Natural killer cell (primary cell): Measurements from ENCODE around the gene C8B. TPM values are rescaled to one million over a fixed set of nuclear protein-coding genes. Genes with fewer than 3 reads are reported as not detected.

ENCODE experiments used
- ATAC-seq, 3 donors: fragments of 150-1000 bp in 2 of 3; fragments of 200-7000 bp in 1 of 3; cut with Tn5 transposase; 1 replicate in 1 of 3; 2 replicates in 2 of 3; pipeline ENCODE4 v1.10.0; 2021; ENCODE audit warnings: mild to moderate bottlenecking in 2 of 3, moderate library complexity in 2 of 3
- DNase-seq, 2 donors: peaks; one replicate each; pipeline versions ENCODE4 v3.0.0 to v3.0.0-alpha.2; 2013 to 2021; ENCODE audit warnings: mixed read lengths in 1 of 2
- H3K27ac ChIP-seq: one replicate; pipeline ENCODE4 v1.5.1; 2013; ENCODE audit warnings: mild to moderate bottlenecking, low read length
- H3K27me3 ChIP-seq: one replicate; pipeline ENCODE4 v1.6.1; 2013; ENCODE audit warnings: low read length; ENCODE audit not compliant: control insufficient read depth, insufficient read depth
- H3K36me3 ChIP-seq: one replicate; pipeline ENCODE4 v1.6.1; 2013; ENCODE audit warnings: low read length; ENCODE audit not compliant: control insufficient read depth, insufficient read depth
- H3K4me1 ChIP-seq: one replicate; pipeline ENCODE4 v1.6.1; 2013; ENCODE audit warnings: low read length; ENCODE audit not compliant: control insufficient read depth, insufficient read depth
- H3K4me3 ChIP-seq: one replicate; pipeline ENCODE4 v1.5.1; 2013; ENCODE audit warnings: low read length
- H3K9me3 ChIP-seq: one replicate; pipeline ENCODE4 v1.6.1; 2013; ENCODE audit warnings: low read length; ENCODE audit not compliant: control insufficient read depth, insufficient read depth
- H3K27ac Mint-ChIP-seq, 2 donors: one replicate each; pipeline ENCODE4 v1.8.0; 2022; ENCODE audit warnings: mild to moderate bottlenecking in 2 of 2, mixed read lengths in 2 of 2, moderate library complexity in 1 of 2
- H3K27me3 Mint-ChIP-seq, 2 donors: one replicate each; pipeline ENCODE4 v1.8.0; 2022; ENCODE audit warnings: low read depth in 2 of 2, mixed read lengths in 2 of 2
- H3K36me3 Mint-ChIP-seq: one replicate; pipeline ENCODE4 v1.8.0; 2022; ENCODE audit warnings: mixed read lengths
- H3K4me1 Mint-ChIP-seq, 2 donors: one replicate each; pipeline ENCODE4 v1.8.0; 2022; ENCODE audit warnings: mixed read lengths in 2 of 2
- H3K4me3 Mint-ChIP-seq: one replicate; pipeline ENCODE4 v1.8.0; 2022; ENCODE audit warnings: mild to moderate bottlenecking, moderate library complexity, mixed read lengths
- H3K9me3 Mint-ChIP-seq, 2 donors: one replicate each; pipeline ENCODE4 v1.8.0; 2022; ENCODE audit warnings: mixed read lengths in 2 of 2
- WGBS: methylation state at CpG from one replicate; pipeline ENCODE4 v1.1.7; 2013; ENCODE audit warnings: missing lambda C conversion rate; ENCODE audit not compliant: insufficient coverage; 5-methylcytosine and 5-hydroxymethylcytosine counted together
- intact Hi-C: fragments of 100-400 bp; cut with micrococcal nuclease; formaldehyde crosslinking; loops from one replicate; pipeline ENCODE4 v1.14.2; 2022
- total RNA-seq, 4 donors: library from RNA; stranded (reverse); fragments of 120-200 nt in 1 of 4; gene quantifications; one replicate each; pipeline versions ENCODE4 v1.2.3 to v1.2.4, GENCODE V29; 2013 to 2022
- TF ChIP-seq, protein P1 (sequence below): fragments of 200-600 bp; IDR thresholded peaks from one replicate; pipeline ENCODE4 v1.8.0; 2022; ENCODE audit warnings: antibody characterized with exemption

C8B gene
- total RNA-seq = not detected
- not detected for total RNA-seq (2013)

DNA sequence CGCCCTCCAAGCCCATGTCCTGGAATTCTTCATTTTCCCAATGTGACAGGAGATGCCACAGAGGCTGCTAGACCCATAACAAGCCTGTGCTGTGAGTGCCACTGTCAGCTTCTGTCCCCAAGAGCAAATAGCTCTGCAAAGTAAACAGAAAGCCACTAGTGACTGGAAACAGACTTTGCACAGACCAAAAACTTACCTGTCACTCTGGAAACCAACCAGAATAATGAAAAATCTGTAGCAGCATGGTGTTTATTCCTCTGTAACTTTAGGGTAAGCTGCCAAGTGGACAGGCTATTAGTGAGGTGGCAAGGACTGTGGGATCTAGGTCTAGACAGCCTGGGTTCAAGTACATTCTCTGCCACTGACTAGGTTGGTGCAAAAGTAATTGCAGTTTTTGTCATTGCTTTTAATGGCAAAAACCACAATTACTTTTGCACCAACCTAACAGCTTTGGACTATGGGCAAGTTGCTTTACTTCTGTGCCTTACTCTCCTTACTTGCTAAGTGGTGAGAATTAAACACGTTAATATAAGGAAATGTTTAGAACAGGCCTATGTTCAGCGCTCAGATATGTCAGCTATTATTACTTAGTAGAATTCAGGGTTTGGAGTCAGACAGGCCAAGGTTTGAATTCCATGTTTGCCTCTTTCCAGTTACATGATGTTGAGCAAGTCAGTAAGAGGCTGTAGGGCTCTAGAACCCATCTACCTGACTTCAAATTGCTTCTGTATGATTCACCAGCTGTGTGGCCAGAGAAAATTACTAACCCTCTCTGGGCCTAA, at the start of gene C8B:
Gene C8B, minus strand, starts transcription at position 100 of the 782 bp plus-strand sequence. Its CDS starts 67 bp downstream, at position 33.
- DNase-seq = no peak
- WGBS = 75% methylated on average over 3 of the region's 3 CpGs
- Histone ChIP-seq H3K4me1 (no peaks in the 10 kb centered on the region), H3K27ac (no peak within 1 kb of the TSS), H3K9me3 (no peaks in the 10 kb centered on the region), H3K36me3 (no peaks in the 10 kb centered on the region), H3K4me3 (no peak within 1 kb of the TSS), H3K27me3 (no peaks in the 10 kb centered on the region)
- intact Hi-C loops = no loop called here
- TF ChIP-seq, protein P1, sequence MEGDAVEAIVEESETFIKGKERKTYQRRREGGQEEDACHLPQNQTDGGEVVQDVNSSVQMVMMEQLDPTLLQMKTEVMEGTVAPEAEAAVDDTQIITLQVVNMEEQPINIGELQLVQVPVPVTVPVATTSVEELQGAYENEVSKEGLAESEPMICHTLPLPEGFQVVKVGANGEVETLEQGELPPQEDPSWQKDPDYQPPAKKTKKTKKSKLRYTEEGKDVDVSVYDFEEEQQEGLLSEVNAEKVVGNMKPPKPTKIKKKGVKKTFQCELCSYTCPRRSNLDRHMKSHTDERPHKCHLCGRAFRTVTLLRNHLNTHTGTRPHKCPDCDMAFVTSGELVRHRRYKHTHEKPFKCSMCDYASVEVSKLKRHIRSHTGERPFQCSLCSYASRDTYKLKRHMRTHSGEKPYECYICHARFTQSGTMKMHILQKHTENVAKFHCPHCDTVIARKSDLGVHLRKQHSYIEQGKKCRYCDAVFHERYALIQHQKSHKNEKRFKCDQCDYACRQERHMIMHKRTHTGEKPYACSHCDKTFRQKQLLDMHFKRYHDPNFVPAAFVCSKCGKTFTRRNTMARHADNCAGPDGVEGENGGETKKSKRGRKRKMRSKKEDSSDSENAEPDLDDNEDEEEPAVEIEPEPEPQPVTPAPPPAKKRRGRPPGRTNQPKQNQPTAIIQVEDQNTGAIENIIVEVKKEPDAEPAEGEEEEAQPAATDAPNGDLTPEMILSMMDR = no peak
- no peak for ATAC-seq
- Mint-ChIP-seq H3K36me3 (no peaks in the 10 kb centered on the region), H3K9me3 (no peaks in the 10 kb centered on the region), H3K27ac (no peak within 1 kb of the TSS), H3K27me3 (peaks cover 0 to 7% of the 10 kb centered on the region in 2 donors), H3K4me1 (peaks cover 0 to 11% of the 10 kb centered on the region in 2 donors), H3K4me3 (no peak within 1 kb of the TSS)

DNA sequence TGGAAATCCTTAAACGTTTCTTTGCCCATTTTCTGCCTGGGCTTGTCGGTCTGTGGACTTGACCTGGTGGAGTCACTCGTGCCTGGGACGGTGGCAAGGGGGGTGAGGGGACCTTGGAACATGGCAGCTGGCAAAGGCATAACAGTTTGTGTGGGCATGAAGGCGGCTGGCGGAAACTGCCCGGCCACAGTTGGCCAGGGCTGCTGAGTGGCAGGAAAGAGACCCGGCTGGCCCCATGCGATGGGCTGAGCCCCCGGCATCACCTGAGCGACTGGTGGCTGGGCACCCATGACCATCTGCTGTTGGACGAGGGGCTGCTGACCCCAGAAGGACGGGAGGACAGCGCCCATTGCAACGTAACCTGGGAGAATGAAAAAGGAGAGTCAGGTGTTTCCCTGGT, 49.3 kb upstream of the C8B start:
- intact Hi-C loops = no loop called here
- Mint-ChIP-seq H3K4me3 (no peak overlapping the region), H3K36me3 (no peaks in the 10 kb centered on the region), H3K27me3 (peaks cover 0 to 10% of the 10 kb centered on the region in 2 donors), H3K4me1 (no peaks in the 10 kb centered on the region), H3K27ac (no peak overlapping the region), H3K9me3 (no peaks in the 10 kb centered on the region)
- H3K4me1 ChIP-seq = no peaks in the 10 kb centered on the region
- no peak overlapping the region for H3K4me3 ChIP-seq
- H3K27me3 ChIP-seq = no peaks in the 10 kb centered on the region
- H3K27ac ChIP-seq = no peak overlapping the region
- H3K36me3 ChIP-seq = no peaks in the 10 kb centered on the region
- 90% methylated on average over 15 of the region's 15 CpGs for WGBS
- H3K9me3 ChIP-seq = no peaks in the 10 kb centered on the region
- TF ChIP-seq, protein P1 = no peak
- ATAC-seq = no peak
- no peak for DNase-seq

DNA sequence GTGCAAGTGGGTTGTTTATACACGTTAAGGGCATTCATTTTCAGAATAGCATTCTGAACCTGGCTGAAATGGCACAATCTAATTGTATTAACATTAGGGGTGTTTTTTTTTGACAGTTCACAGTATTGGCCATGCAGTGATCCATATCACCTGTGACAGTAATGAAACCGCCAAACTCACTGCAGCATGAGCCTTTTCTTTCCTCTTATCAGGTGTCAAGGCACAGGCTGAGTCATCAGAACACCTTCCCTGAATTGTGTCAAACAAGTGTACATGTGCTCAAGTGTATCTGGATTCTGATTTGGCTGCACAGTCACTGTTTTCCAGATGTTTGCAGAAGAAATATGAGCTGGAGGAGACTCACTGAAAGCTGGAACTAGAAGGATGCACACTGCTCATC, 47.7 kb upstream of the C8B start:
- no peaks in the 10 kb centered on the region for H3K4me1 Mint-ChIP-seq

More for the DNA sequence above, 47.7 kb upstream of the C8B start:
- no peaks in the 10 kb centered on the region for H3K36me3 Mint-ChIP-seq
- Histone ChIP-seq H3K27me3 (no peaks in the 10 kb centered on the region), H3K4me1 (no peaks in the 10 kb centered on the region), H3K4me3 (no peak overlapping the region), H3K36me3 (no peaks in the 10 kb centered on the region), H3K9me3 (no peaks in the 10 kb centered on the region), H3K27ac (no peak overlapping the region)
- intact Hi-C loops = no loop called here
- ATAC-seq = no peak
- no peak overlapping the region for H3K27ac Mint-ChIP-seq
- WGBS = 81% methylated on average over 2 of the region's 2 CpGs
- H3K27me3 Mint-ChIP-seq = peaks cover 0 to 3% of the 10 kb centered on the region in 2 donors
- H3K9me3 Mint-ChIP-seq = no peaks in the 10 kb centered on the region
- DNase-seq = no peak
- H3K4me3 Mint-ChIP-seq = no peak overlapping the region
- TF ChIP-seq, protein P1 = no peak
